HepG2 (cell line): ENCODE measurements around the gene MTA2. TPM values are rescaled to one million over a fixed set of nuclear protein-coding genes. Genes with fewer than 3 reads are reported as not detected.

Experiments
- AHR ChIP-seq: IDR thresholded peaks from 2 replicates; pipeline ENCODE4 v1.6.1; 2018; ENCODE audit warnings: missing genetic modification reagents, missing compliant biosample characterization
- ASH2L ChIP-seq: fragments of 300-600, 200-600 bp; sonication (generic); IDR thresholded peaks from 2 replicates; pipeline ENCODE4 v1.7.0; 2017; ENCODE audit warnings: low read depth, mild to moderate bottlenecking, moderate library complexity, mixed read lengths, low read length; ENCODE audit not compliant: insufficient read length
- DR1 ChIP-seq: sonication (generic); formaldehyde crosslinking; IDR thresholded peaks from 2 replicates; pipeline ENCODE4 v1.8.0; 2021; ENCODE audit warnings: mild to moderate bottlenecking, missing genetic modification reagents, inconsistent platforms
- GATA4 ChIP-seq: sonication (generic); IDR thresholded peaks from 2 replicates; pipeline ENCODE4 v1.6.1; 2016; ENCODE audit warnings: antibody characterized with exemption, low read depth, borderline replicate concordance
- GPN1 ChIP-seq: sonication (generic); formaldehyde crosslinking; IDR thresholded peaks from 2 replicates; pipeline ENCODE4 v1.5.1; 2020; ENCODE audit warnings: missing genetic modification reagents, borderline replicate concordance
- HES4 ChIP-seq: sonication (generic); formaldehyde crosslinking; IDR thresholded peaks from 2 replicates; pipeline ENCODE4 v1.9.0; 2021; ENCODE audit warnings: mild to moderate bottlenecking, missing genetic modification reagents, borderline replicate concordance
- HIC2 ChIP-seq: sonication (generic); formaldehyde crosslinking; IDR thresholded peaks from 2 replicates; pipeline ENCODE4 v1.9.0; 2022; ENCODE audit warnings: low read depth, missing genetic modification reagents
- HOMEZ ChIP-seq: IDR thresholded peaks from 2 replicates; pipeline ENCODE4 v1.6.1; 2016; ENCODE audit warnings: low read depth
- HOXA5 ChIP-seq: sonication (generic); formaldehyde crosslinking; IDR thresholded peaks from 2 replicates; pipeline ENCODE4 v1.4.0; 2020; ENCODE audit warnings: missing genetic modification reagents
- RNF219 ChIP-seq: sonication (generic); formaldehyde crosslinking; IDR thresholded peaks from 2 replicates; pipeline ENCODE4 v1.5.0; 2020; ENCODE audit warnings: mild to moderate bottlenecking, missing genetic modification reagents
- ZBTB7B ChIP-seq: sonication (generic); formaldehyde crosslinking; IDR thresholded peaks from 2 replicates; pipeline ENCODE4 v1.4.0; 2020; ENCODE audit warnings: missing genetic modification reagents
- ZNF17 ChIP-seq: sonication (generic); formaldehyde crosslinking; IDR thresholded peaks from 2 replicates; pipeline ENCODE4 v1.5.0; 2020; ENCODE audit warnings: mild to moderate bottlenecking, missing genetic modification reagents
- ZNF253 ChIP-seq: sonication (generic); formaldehyde crosslinking; IDR thresholded peaks from 2 replicates; pipeline ENCODE4 v1.8.0; 2022; ENCODE audit warnings: mild to moderate bottlenecking, missing genetic modification reagents, borderline replicate concordance
- ZNF331 ChIP-seq: sonication (generic); formaldehyde crosslinking; IDR thresholded peaks from 2 replicates; pipeline ENCODE4 v1.4.0; 2020; ENCODE audit warnings: missing genetic modification reagents
- ZNF343 ChIP-seq: sonication (generic); formaldehyde crosslinking; IDR thresholded peaks from 2 replicates; pipeline ENCODE4 v1.4.0; 2020; ENCODE audit warnings: mild to moderate bottlenecking, missing genetic modification reagents
- ZNF619 ChIP-seq: sonication (generic); formaldehyde crosslinking; IDR thresholded peaks from 2 replicates; pipeline ENCODE4 v1.4.0; 2020; ENCODE audit warnings: mild to moderate bottlenecking, missing genetic modification reagents
- ZNF687 ChIP-seq: sonication (generic); formaldehyde crosslinking; IDR thresholded peaks from 2 replicates; pipeline ENCODE4 v1.5.1; 2020; ENCODE audit warnings: mild to moderate bottlenecking, missing genetic modification reagents, moderate library complexity
- ZNF883 ChIP-seq: sonication (generic); formaldehyde crosslinking; IDR thresholded peaks from 2 replicates; pipeline ENCODE4 v1.5.1; 2020; ENCODE audit warnings: mild to moderate bottlenecking, missing genetic modification reagents; ENCODE audit errors: not compliant biosample characterization
- polyA plus RNA-seq, 8 experiments: library from polyadenylated mRNA; depleted of rRNA in 3 of 8; stranded (reverse) in 7 of 8; unstranded in 1 of 8; fragments of >200 nt; fragmentation: Illumina TruSeq in 4 of 8; extraction: Trizol in 4 of 8; gene quantifications; 2 replicates each; pipeline versions ENCODE4 v1.2.1 to v1.2.3, GENCODE V29; 2011 to 2016; ENCODE audit warnings: low read depth in 4 of 8, missing spikeins in 1 of 8, mixed read lengths in 1 of 8; ENCODE audit not compliant: insufficient read depth in 1 of 8
- total RNA-seq, 5 experiments: library from RNA; depleted of rRNA; stranded (reverse); fragments of >200 nt; fragmentation: Illumina TruSeq; extraction: Trizol; gene quantifications; 2 replicates each; pipeline ENCODE4 v1.2.3, GENCODE V29; 2016; ENCODE audit warnings: low read depth in 1 of 5

MTA2 gene
- total and polyA plus RNA-seq, 2 of the 13 experiments (the other 11 are each of a cell fraction or from before 2014, with no cell fraction given), result 14.0 to 70.0 TPM

GRCh38 chr11:62621567-62622470, 20.2 kb upstream of the MTA2 start, which contains the start of gene B3GAT3 (continued):
- TF ChIP-seq ZNF687 (peak; percentile 100), ZNF17 (CRISPR knock-in tag) (no peak), GATA4 (peak; percentile 59; the same call in 1 of the 2 replicates), ZBTB7B (CRISPR knock-in tag) (0 out of 2 replicates have a peak, but pooled peaks have one; percentile 47), HIC2 (CRISPR knock-in tag) (peak; percentile 55), ZNF253 (CRISPR knock-in tag) (0 out of 2 replicates have a peak, but pooled peaks have one; percentile 67), ZNF883 (CRISPR knock-in tag) (peak; percentile 79), AHR (CRISPR knock-in tag) (peak; percentile 30; the same call in 1 of the 2 replicates), RNF219 (CRISPR knock-in tag) (no peak), ZNF619 (no peak; the same call in 1 of the 2 replicates), GPN1 (CRISPR knock-in tag) (no peak), HOXA5 (CRISPR knock-in tag) (0 out of 2 replicates have a peak, but pooled peaks have one; percentile 15), ZNF343 (no peak), HOMEZ (peak; percentile 35; the same call in 1 of the 2 replicates), ASH2L (peak; percentile 71), ZNF331 (CRISPR knock-in tag) (peak; percentile 89), HES4 (CRISPR knock-in tag) (no peak; the same call in 1 of the 2 replicates), DR1 (CRISPR knock-in tag) (peak; percentile 67; the same call in 1 of the 2 replicates)
